Fibroblast of lung (primary cell): ENCODE results near the gene DLL4. TPM values are rescaled to one million over a fixed set of nuclear protein-coding genes. Genes with fewer than 3 reads are reported as not detected.

Experiments used
- DNase-seq, 2 donors: peaks; one replicate each; pipeline versions ENCODE4 v3.0.0 to v3.0.0-alpha.2; 2010; ENCODE audit warnings: low read depth in 2 of 2
- H2AFZ ChIP-seq: 2 replicates; pipeline ENCODE4 v1.5.1; 2012; ENCODE audit warnings: low read length, control low read depth, inconsistent platforms
- H3K27ac ChIP-seq: 2 replicates; pipeline ENCODE4 v1.5.1; 2011; ENCODE audit warnings: low read length, control low read depth; ENCODE audit not compliant: insufficient read depth
- H3K27me3 ChIP-seq: 2 replicates; pipeline ENCODE4 v1.5.1; 2011; ENCODE audit warnings: mild to moderate bottlenecking, low read length; ENCODE audit not compliant: control insufficient read depth, insufficient read depth
- H3K36me3 ChIP-seq: 2 replicates; pipeline ENCODE4 v1.5.1; 2011; ENCODE audit warnings: low read length; ENCODE audit not compliant: control insufficient read depth, insufficient read depth
- H3K4me1 ChIP-seq: 2 replicates; pipeline ENCODE4 v1.5.1; 2011; ENCODE audit warnings: low read length; ENCODE audit not compliant: control insufficient read depth, insufficient read depth; ENCODE audit errors: extremely low read depth
- H3K4me2 ChIP-seq: 2 replicates; pipeline ENCODE4 v1.5.1; 2011; ENCODE audit warnings: low read length, control low read depth; ENCODE audit not compliant: insufficient read depth; ENCODE audit errors: extremely low read depth
- H3K4me3 ChIP-seq, 4 experiments: fragments of 200-600 bp in 1 of 4; sonication (generic) in 1 of 4; replicated peaks in 1 of 4; 2 replicates each; pipeline ENCODE4 v1.5.1; 2011 to 2016; ENCODE audit warnings: low read length in 4 of 4, low read depth in 3 of 4, mild to moderate bottlenecking in 3 of 4, control low read depth in 2 of 4, inconsistent platforms in 1 of 4, mixed read lengths in 1 of 4; ENCODE audit not compliant: insufficient read depth in 1 of 4; ENCODE audit errors: control extremely low read depth in 1 of 4
- H3K79me2 ChIP-seq: 2 replicates; pipeline ENCODE4 v1.5.1; 2012; ENCODE audit warnings: mild to moderate bottlenecking, low read length, inconsistent platforms; ENCODE audit not compliant: control insufficient read depth, insufficient read depth
- H3K9ac ChIP-seq: 2 replicates; pipeline ENCODE4 v1.5.1; 2011; ENCODE audit warnings: mild to moderate bottlenecking, low read length, control low read depth; ENCODE audit not compliant: insufficient read depth
- H3K9me3 ChIP-seq: 2 replicates; pipeline ENCODE4 v1.5.1; 2012; ENCODE audit warnings: low read depth, low read length; ENCODE audit not compliant: control insufficient read depth, insufficient read depth
- H4K20me1 ChIP-seq: 2 replicates; pipeline ENCODE4 v1.5.1; 2011; ENCODE audit warnings: low read length; ENCODE audit not compliant: control insufficient read depth, insufficient read depth; ENCODE audit errors: extremely low read depth
- EZH2 ChIP-seq: IDR thresholded peaks from 2 replicates; pipeline ENCODE4 v1.5.1; 2012; ENCODE audit warnings: low read length, control low read depth, mild to moderate bottlenecking; ENCODE audit errors: missing control alignments
- polyA plus RNA-seq, 2 donors: library from polyadenylated mRNA; depleted of rRNA in 1 of 2; stranded (reverse) in 1 of 2; unstranded in 1 of 2; fragments of >200 nt; gene quantifications; 2 replicates each; pipeline ENCODE4 v1.2.1, GENCODE V29; 2011 to 2012; ENCODE audit warnings: missing spikeins in 1 of 2
- total RNA-seq: library from RNA; depleted of rRNA; stranded (reverse); fragments of >200 nt; gene quantifications from 2 replicates; pipeline ENCODE4 v1.2.1, GENCODE V29; 2014
- TF ChIP-seq, protein P1 (sequence below), 2 donors: IDR thresholded peaks in 1 of 2; conservative IDR thresholded peaks in 1 of 2; 1 replicate in 1 of 2; 2 replicates in 1 of 2; pipeline ENCODE4 v1.5.1; 2011 to 2012; ENCODE audit warnings: low read length in 2 of 2, control low read depth in 1 of 2, inconsistent platforms in 1 of 2, low read depth in 1 of 2, mild to moderate bottlenecking in 1 of 2

The DLL4 gene
- total and polyA plus RNA-seq, 2 donors (not counting 1 experiment from before 2014, with no cell fraction given): under 0.01 to 0.18 TPM

DNA sequence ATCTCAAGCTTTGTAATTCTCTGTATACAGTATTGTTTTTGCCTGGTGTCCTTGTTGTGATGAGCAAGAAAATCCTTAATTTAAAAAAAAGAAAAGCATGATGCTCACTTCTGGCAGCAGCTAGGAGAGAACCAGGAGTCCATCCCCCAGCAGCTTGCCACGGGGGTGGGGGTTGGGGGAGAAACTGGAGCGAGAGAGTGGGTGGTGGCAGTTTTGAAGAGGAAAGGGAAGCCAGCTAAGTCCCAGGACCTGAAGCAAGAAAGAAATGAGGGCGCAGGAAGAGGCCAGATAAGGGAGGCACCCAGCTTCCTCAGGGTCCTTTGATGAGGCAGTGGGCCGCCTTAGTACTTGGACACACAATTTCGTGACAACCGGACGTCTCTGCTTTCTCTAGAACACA is 47.7 kb downstream of the DLL4 start:
- no peaks in the 10 kb centered on the region for H3K27me3 ChIP-seq
- no peak overlapping the region for H2AFZ ChIP-seq

DNA sequence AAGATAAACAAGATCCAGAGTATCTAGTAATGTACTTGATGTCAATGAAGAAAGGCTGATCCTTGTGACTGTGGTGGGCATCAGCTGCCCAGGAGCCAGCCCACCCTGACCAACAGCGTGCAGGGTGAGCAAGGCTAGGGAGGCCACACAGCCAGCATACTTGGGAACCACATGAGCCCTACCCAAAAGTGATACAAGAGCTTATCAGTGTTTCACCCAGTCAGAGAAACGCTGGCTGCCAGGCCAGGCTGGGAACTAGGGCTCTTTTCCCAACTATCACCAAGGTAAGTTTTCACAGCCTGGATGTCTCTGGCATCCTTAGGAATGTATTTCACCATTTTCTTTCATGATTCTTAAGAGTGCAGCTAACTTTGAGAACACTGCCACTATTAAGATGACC is 49.0 kb downstream of the DLL4 start:
- no peak overlapping the region for H3K27ac ChIP-seq
- peaks cover 25% of the 10 kb centered on the region for H3K36me3 ChIP-seq
- no peak overlapping the region for H2AFZ ChIP-seq
- DNase-seq: no peak
- no peak overlapping the region for H3K4me3 ChIP-seq
- H4K20me1 ChIP-seq: no peaks in the 10 kb centered on the region
- no peak overlapping the region for H3K4me2 ChIP-seq
- H3K79me2 ChIP-seq: no peaks in the 10 kb centered on the region
- no peaks in the 10 kb centered on the region for H3K27me3 ChIP-seq
- H3K9ac ChIP-seq: no peak overlapping the region
- no peaks in the 10 kb centered on the region for H3K9me3 ChIP-seq
- TF ChIP-seq, protein P1, sequence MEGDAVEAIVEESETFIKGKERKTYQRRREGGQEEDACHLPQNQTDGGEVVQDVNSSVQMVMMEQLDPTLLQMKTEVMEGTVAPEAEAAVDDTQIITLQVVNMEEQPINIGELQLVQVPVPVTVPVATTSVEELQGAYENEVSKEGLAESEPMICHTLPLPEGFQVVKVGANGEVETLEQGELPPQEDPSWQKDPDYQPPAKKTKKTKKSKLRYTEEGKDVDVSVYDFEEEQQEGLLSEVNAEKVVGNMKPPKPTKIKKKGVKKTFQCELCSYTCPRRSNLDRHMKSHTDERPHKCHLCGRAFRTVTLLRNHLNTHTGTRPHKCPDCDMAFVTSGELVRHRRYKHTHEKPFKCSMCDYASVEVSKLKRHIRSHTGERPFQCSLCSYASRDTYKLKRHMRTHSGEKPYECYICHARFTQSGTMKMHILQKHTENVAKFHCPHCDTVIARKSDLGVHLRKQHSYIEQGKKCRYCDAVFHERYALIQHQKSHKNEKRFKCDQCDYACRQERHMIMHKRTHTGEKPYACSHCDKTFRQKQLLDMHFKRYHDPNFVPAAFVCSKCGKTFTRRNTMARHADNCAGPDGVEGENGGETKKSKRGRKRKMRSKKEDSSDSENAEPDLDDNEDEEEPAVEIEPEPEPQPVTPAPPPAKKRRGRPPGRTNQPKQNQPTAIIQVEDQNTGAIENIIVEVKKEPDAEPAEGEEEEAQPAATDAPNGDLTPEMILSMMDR (conservative IDR thresholded peaks at IDR 0.05 in 1 of 2, IDR thresholded peaks at IDR 0.05 in 1 of 2; ENCODE audit: low read depth in 1 of 2, low read length in 2 of 2): no peak
- no peak for TF ChIP-seq EZH2
- H3K4me1 ChIP-seq: peaks cover 6% of the 10 kb centered on the region

More for the DNA sequence above, 47.7 kb downstream of the DLL4 start:
- H3K4me1 ChIP-seq: peaks cover 2% of the 10 kb centered on the region
- H3K4me3 ChIP-seq: no peak overlapping the region
- no peaks in the 10 kb centered on the region for H3K79me2 ChIP-seq
- DNase-seq: no peak
- H3K9me3 ChIP-seq: no peaks in the 10 kb centered on the region
- H3K4me2 ChIP-seq: no peak overlapping the region
- peaks cover 21% of the 10 kb centered on the region for H3K36me3 ChIP-seq
- no peaks in the 10 kb centered on the region for H4K20me1 ChIP-seq
- H3K27ac ChIP-seq: no peak overlapping the region
- no peak overlapping the region for H3K9ac ChIP-seq
- no peak for TF ChIP-seq EZH2
- TF ChIP-seq, protein P1 (conservative IDR thresholded peaks at IDR 0.05 in 1 of 2, IDR thresholded peaks at IDR 0.05 in 1 of 2; ENCODE audit: low read depth in 1 of 2, low read length in 2 of 2): no peak

DNA sequence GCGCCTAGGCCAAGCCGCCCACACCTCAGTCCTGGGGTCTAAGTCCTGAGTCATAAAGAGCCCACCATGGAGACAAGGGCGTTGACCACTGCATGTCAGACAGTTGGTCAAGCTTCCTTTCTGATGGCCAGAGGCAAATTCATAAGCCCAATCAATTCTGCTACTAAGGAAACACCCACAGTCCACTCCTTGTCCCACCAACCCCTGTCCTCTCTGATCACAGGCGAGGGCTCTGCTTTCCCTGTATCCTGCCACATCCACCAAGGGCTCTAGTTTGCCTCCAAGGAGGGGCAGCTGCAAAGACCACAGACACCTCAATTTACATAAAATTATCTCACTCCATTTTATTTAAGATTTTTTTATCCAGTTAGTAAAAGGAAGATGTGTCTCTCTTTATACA is 49.4 kb downstream of the DLL4 start:
- no peaks in the 10 kb centered on the region for H3K27me3 ChIP-seq
- no peak for DNase-seq
- H3K36me3 ChIP-seq: peaks cover 25% of the 10 kb centered on the region
- H3K79me2 ChIP-seq: no peaks in the 10 kb centered on the region
- no peak overlapping the region for H3K27ac ChIP-seq
- H4K20me1 ChIP-seq: no peaks in the 10 kb centered on the region
- no peak overlapping the region for H3K4me3 ChIP-seq
- H2AFZ ChIP-seq: no peak overlapping the region
- H3K9me3 ChIP-seq: no peaks in the 10 kb centered on the region
- no peak for TF ChIP-seq EZH2
- TF ChIP-seq, protein P1 (conservative IDR thresholded peaks at IDR 0.05 in 1 of 2, IDR thresholded peaks at IDR 0.05 in 1 of 2; ENCODE audit: low read depth in 1 of 2, low read length in 2 of 2): no peak
- H3K9ac ChIP-seq: no peak overlapping the region
- no peak overlapping the region for H3K4me2 ChIP-seq
- peaks cover 9% of the 10 kb centered on the region for H3K4me1 ChIP-seq
